ENCODE data around the gene TMEM134. TPM values are rescaled to one million over a fixed set of nuclear protein-coding genes. Genes with fewer than 3 reads are reported as not detected.

TMEM134 gene
- total RNA-seq, 1 donor from 2014 or later, result 38.0 TPM

DNA sequence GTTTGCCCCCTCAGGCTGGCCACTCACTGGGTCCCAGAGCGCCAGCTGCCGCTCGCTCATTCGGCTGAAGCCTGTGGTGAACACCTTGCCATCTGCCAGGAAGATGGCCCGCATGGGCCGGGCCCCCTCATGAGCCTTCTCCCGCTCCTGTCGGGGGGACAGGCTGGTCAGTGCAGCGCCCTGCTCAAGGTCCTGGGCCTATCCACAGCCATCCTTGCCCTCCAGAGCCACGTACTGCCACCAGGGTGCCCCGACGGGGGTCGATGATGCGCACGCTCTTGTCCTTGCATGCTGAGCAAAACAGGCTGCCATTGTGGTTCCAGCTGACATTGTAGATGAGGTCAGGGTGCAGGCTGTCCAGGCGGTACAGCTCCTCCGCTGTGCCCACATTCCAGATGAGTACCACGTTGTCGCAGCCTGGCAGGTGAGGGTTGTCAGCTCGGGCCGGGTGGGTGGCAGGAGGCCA lies 27.9 kb downstream of the TMEM134 start:
- Histone ChIP-seq H3K9ac (ENCODE audit: low read length) (no peak overlapping the region), H2AFZ (ENCODE audit: low read depth, low read length) (no peak overlapping the region), H3K27me3 (ENCODE audit: insufficient read depth, low read length) (no peaks in the 10 kb centered on the region), H4K20me1 (ENCODE audit: insufficient read depth, low read length) (peaks cover 20% of the 10 kb centered on the region), H3K4me1 (ENCODE audit: insufficient read depth, low read length) (peaks cover 24% of the 10 kb centered on the region), H3K4me2 (ENCODE audit: low read length) (no peak overlapping the region), H3K4me3 (ENCODE audit: insufficient read depth, low read depth, low read length) (no peak overlapping the region), H3K36me3 (ENCODE audit: insufficient read depth, low read length) (no peaks in the 10 kb centered on the region), H3K27ac (ENCODE audit: low read depth, low read length) (no peak overlapping the region), H3K79me2 (ENCODE audit: insufficient read depth, low read length) (peaks cover 15% of the 10 kb centered on the region), H3K9me3 (ENCODE audit: insufficient read depth, low read depth, low read length) (no peaks in the 10 kb centered on the region)
- no peak for FAIRE-seq
- Mint-ChIP-seq H3K9me3 (ENCODE audit: unreplicated experiment) (no peaks in the 10 kb centered on the region), H3K4me1 (ENCODE audit: low read depth, unreplicated experiment) (peaks cover 11% of the 10 kb centered on the region), H3K36me3 (ENCODE audit: low read depth, unreplicated experiment) (peaks cover 1% of the 10 kb centered on the region), H3K27ac (ENCODE audit: unreplicated experiment) (no peak overlapping the region), H3K27me3 (ENCODE audit: low read depth, unreplicated experiment) (peaks cover 3% of the 10 kb centered on the region), H3K4me3 (ENCODE audit: unreplicated experiment) (no peak overlapping the region)
- no peak for DNase-seq (ENCODE audit: low read depth)
- TF ChIP-seq, protein P1, sequence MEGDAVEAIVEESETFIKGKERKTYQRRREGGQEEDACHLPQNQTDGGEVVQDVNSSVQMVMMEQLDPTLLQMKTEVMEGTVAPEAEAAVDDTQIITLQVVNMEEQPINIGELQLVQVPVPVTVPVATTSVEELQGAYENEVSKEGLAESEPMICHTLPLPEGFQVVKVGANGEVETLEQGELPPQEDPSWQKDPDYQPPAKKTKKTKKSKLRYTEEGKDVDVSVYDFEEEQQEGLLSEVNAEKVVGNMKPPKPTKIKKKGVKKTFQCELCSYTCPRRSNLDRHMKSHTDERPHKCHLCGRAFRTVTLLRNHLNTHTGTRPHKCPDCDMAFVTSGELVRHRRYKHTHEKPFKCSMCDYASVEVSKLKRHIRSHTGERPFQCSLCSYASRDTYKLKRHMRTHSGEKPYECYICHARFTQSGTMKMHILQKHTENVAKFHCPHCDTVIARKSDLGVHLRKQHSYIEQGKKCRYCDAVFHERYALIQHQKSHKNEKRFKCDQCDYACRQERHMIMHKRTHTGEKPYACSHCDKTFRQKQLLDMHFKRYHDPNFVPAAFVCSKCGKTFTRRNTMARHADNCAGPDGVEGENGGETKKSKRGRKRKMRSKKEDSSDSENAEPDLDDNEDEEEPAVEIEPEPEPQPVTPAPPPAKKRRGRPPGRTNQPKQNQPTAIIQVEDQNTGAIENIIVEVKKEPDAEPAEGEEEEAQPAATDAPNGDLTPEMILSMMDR (IDR thresholded peaks at IDR 0.05; ENCODE audit: insufficient read depth, low read depth, low read length), result no peak
- no peak for TF ChIP-seq EZH2 (IDR thresholded peaks at IDR 0.05; ENCODE audit: insufficient read depth, low read length)

DNA sequence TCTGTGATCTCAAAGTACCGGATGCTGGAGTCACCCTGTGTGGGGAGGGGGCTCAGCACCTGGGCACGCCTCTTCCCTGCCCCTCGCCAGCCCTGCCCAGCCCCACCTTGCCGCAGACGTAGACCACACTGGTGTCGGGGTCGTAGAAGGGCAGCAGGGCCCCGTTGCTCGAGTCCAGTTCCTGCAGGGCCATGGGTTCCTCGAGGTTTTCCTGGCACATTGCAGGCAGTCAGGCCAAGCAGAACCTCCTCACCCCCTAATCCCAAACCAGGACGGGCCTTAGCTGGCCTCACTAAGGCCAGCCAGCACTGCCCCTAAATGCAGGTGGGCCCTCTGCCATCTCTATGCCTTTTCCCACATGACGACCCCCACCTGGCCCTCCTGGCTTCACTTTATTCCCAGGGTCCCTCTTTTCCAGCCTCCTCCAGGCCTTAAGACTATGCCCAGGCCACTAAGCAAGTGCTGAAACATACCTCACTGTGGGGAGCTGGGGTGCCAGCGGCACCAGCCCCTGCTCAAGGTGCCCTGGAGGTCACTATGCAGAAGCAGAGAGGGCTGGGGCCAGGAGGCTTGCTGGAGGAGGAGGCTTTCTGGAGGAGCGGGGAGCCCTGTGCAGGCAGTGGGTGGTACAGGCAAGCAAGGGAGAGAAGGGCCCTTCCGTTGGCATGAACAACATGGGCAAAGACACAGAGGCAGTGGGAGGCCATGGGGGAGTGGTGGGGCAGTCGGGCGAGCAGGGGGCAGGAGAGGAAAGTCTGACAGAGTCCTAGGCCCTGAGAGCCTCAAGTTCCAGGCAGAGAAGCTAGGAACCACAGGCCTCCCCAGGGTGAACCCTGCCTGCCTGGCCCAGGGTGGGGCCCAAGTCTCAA lies 28.6 kb downstream of the TMEM134 start:
- DNase-seq (ENCODE audit: low read depth), result no peak
- Histone ChIP-seq H2AFZ (ENCODE audit: low read depth, low read length) (no peak overlapping the region), H4K20me1 (ENCODE audit: insufficient read depth, low read length) (peaks cover 20% of the 10 kb centered on the region), H3K9ac (ENCODE audit: low read length) (no peak overlapping the region), H3K4me2 (ENCODE audit: low read length) (no peak overlapping the region), H3K79me2 (ENCODE audit: insufficient read depth, low read length) (peaks cover 15% of the 10 kb centered on the region), H3K27ac (ENCODE audit: low read depth, low read length) (no peak overlapping the region), H3K4me1 (ENCODE audit: insufficient read depth, low read length) (peaks cover 25% of the 10 kb centered on the region), H3K4me3 (ENCODE audit: insufficient read depth, low read depth, low read length) (no peak overlapping the region), H3K9me3 (ENCODE audit: insufficient read depth, low read depth, low read length) (no peaks in the 10 kb centered on the region), H3K36me3 (ENCODE audit: insufficient read depth, low read length) (no peaks in the 10 kb centered on the region), H3K27me3 (ENCODE audit: insufficient read depth, low read length) (no peaks in the 10 kb centered on the region)
- Mint-ChIP-seq H3K4me1 (ENCODE audit: low read depth, unreplicated experiment) (peaks cover 11% of the 10 kb centered on the region), H3K36me3 (ENCODE audit: low read depth, unreplicated experiment) (peaks cover 1% of the 10 kb centered on the region), H3K4me3 (ENCODE audit: unreplicated experiment) (peak overlapping the region; percentile 8), H3K9me3 (ENCODE audit: unreplicated experiment) (no peaks in the 10 kb centered on the region), H3K27ac (ENCODE audit: unreplicated experiment) (no peak overlapping the region), H3K27me3 (ENCODE audit: low read depth, unreplicated experiment) (no peaks in the 10 kb centered on the region)
- no peak for FAIRE-seq
- TF ChIP-seq, protein P1 (IDR thresholded peaks at IDR 0.05; ENCODE audit: insufficient read depth, low read depth, low read length), result no peak
- TF ChIP-seq EZH2 (IDR thresholded peaks at IDR 0.05; ENCODE audit: insufficient read depth, low read length), result no peak
